WTC11 (cell line): ENCODE data around the gene AMHR2. TPM values are rescaled to one million over a fixed set of nuclear protein-coding genes. Genes with fewer than 3 reads are reported as not detected.

ENCODE experiments used
- ATAC-seq: fragments of 200-7000 bp; cut with Tn5 transposase; 2 replicates; pipeline ENCODE4 v1.10.0; 2021; ENCODE audit warnings: mild to moderate bottlenecking, moderate library complexity
- CTCF ChIA-PET: fragments of 300-600 bp; sonication (Branson Sonifier 250); formaldehyde crosslinking; loops from one replicate; lab custom pipeline; 2021; ENCODE audit warnings: antibody characterized with exemption; lab: Charles Lee
- POLR2A ChIA-PET: fragments of 350-600 bp; sonication (Branson Sonifier 250); formaldehyde crosslinking; loops from one replicate; lab custom pipeline; 2021; ENCODE audit warnings: antibody characterized with exemption; lab: Charles Lee
- DNase-seq: peaks from one replicate; pipeline ENCODE4 v3.0.0; 2021; ENCODE audit warnings: low spot score
- H3K27ac Mint-ChIP-seq: 2 replicates; pipeline ENCODE4 v1.8.0; 2021; ENCODE audit warnings: mixed read lengths
- H3K27me3 Mint-ChIP-seq: 2 replicates; pipeline ENCODE4 v1.8.0; 2021; ENCODE audit warnings: low read depth, mild to moderate bottlenecking, moderate library complexity, mixed read lengths
- H3K36me3 Mint-ChIP-seq: 2 replicates; pipeline ENCODE4 v1.8.0; 2021; ENCODE audit warnings: mixed read lengths
- H3K4me1 Mint-ChIP-seq: 2 replicates; pipeline ENCODE4 v1.8.0; 2022; ENCODE audit warnings: mixed read lengths
- H3K4me3 Mint-ChIP-seq: 2 replicates; pipeline ENCODE4 v1.8.0; 2021; ENCODE audit warnings: mild to moderate bottlenecking, moderate library complexity, mixed read lengths
- H3K9me3 Mint-ChIP-seq: 2 replicates; pipeline ENCODE4 v1.8.0; 2021; ENCODE audit warnings: mixed read lengths
- ARID4B ChIP-seq: sonication (generic); formaldehyde crosslinking; IDR thresholded peaks from 2 replicates; pipeline ENCODE4 v1.8.0; 2023; ENCODE audit warnings: missing genetic modification reagents, mild to moderate bottlenecking, borderline replicate concordance
- E2F1 ChIP-seq: sonication (generic); formaldehyde crosslinking; IDR thresholded peaks from 2 replicates; pipeline ENCODE4 v1.8.0; 2022; ENCODE audit warnings: mild to moderate bottlenecking, missing genetic modification reagents
- E2F4 ChIP-seq: sonication (generic); formaldehyde crosslinking; IDR thresholded peaks from 2 replicates; pipeline ENCODE4 v1.8.1; 2022; ENCODE audit warnings: low read depth, mild to moderate bottlenecking, moderate library complexity, missing genetic modification reagents, borderline replicate concordance
- ELF4 ChIP-seq: sonication (generic); formaldehyde crosslinking; IDR thresholded peaks from 2 replicates; pipeline ENCODE4 v1.8.1; 2022; ENCODE audit warnings: low read depth, mild to moderate bottlenecking, moderate library complexity, missing genetic modification reagents
- ETV6 ChIP-seq: sonication (generic); formaldehyde crosslinking; IDR thresholded peaks from 2 replicates; pipeline ENCODE4 v1.8.1; 2022; ENCODE audit warnings: mild to moderate bottlenecking, missing genetic modification reagents
- FOXJ3 ChIP-seq: sonication (generic); formaldehyde crosslinking; IDR thresholded peaks from 2 replicates; pipeline ENCODE4 v1.9.0; 2021; ENCODE audit warnings: missing genetic modification reagents, mild to moderate bottlenecking, borderline replicate concordance
- HMGA2 ChIP-seq: fragments of 250-450 bp; sonication (Bioruptor Pico); IDR thresholded peaks from 2 replicates; pipeline ENCODE4 v1.4.0; 2021; ENCODE audit warnings: mild to moderate bottlenecking, moderate library complexity
- HMGXB4 ChIP-seq: sonication (generic); formaldehyde crosslinking; IDR thresholded peaks from 2 replicates; pipeline ENCODE4 v1.8.1; 2023; ENCODE audit warnings: mild to moderate bottlenecking, moderate library complexity, missing genetic modification reagents
- JUN ChIP-seq: sonication (generic); formaldehyde crosslinking; IDR thresholded peaks from 2 replicates; pipeline ENCODE4 v1.8.0; 2023; ENCODE audit warnings: mild to moderate bottlenecking, missing genetic modification reagents
- MYBL2 ChIP-seq: sonication (generic); formaldehyde crosslinking; IDR thresholded peaks from 2 replicates; pipeline ENCODE4 v1.8.1; 2023; ENCODE audit warnings: mild to moderate bottlenecking, moderate library complexity, missing genetic modification reagents
- NFYB ChIP-seq: sonication (generic); formaldehyde crosslinking; conservative IDR thresholded peaks from 2 replicates; pipeline ENCODE4 v1.8.0; 2022; ENCODE audit warnings: low read depth, missing genetic modification reagents
- PRRX2 ChIP-seq: fragments of 250-450 bp; sonication (Bioruptor Pico); IDR thresholded peaks from 2 replicates; pipeline ENCODE4 v1.8.0; 2021; ENCODE audit warnings: mild to moderate bottlenecking
- RORB ChIP-seq: fragments of 250-450 bp; sonication (Bioruptor Pico); IDR thresholded peaks from 2 replicates; pipeline ENCODE4 v1.9.0; 2021; ENCODE audit warnings: mild to moderate bottlenecking
- SP1 ChIP-seq: sonication (generic); formaldehyde crosslinking; conservative IDR thresholded peaks from 2 replicates; pipeline ENCODE4 v1.8.1; 2022; ENCODE audit warnings: missing genetic modification reagents
- TP53 ChIP-seq: sonication (generic); formaldehyde crosslinking; IDR thresholded peaks from 2 replicates; pipeline ENCODE4 v1.8.1; 2023; ENCODE audit warnings: mild to moderate bottlenecking, missing genetic modification reagents
- ZBTB21 ChIP-seq: sonication (generic); formaldehyde crosslinking; IDR thresholded peaks from 2 replicates; pipeline ENCODE4 v1.8.1; 2023; ENCODE audit warnings: mild to moderate bottlenecking, missing genetic modification reagents, borderline replicate concordance
- ZMAT4 ChIP-seq: fragments of 250-450 bp; sonication (Bioruptor Pico); IDR thresholded peaks from 2 replicates; pipeline ENCODE4 v1.9.0; 2021; ENCODE audit warnings: mild to moderate bottlenecking
- ZNF121 ChIP-seq: sonication (generic); formaldehyde crosslinking; IDR thresholded peaks from 2 replicates; pipeline ENCODE4 v1.8.0; 2023; ENCODE audit warnings: missing genetic modification reagents
- ZNF423 ChIP-seq: fragments of 250-450 bp; sonication (Bioruptor Pico); IDR thresholded peaks from 2 replicates; pipeline ENCODE4 v2.1.2; 2022; ENCODE audit warnings: mild to moderate bottlenecking, moderate library complexity
- ZNF425 ChIP-seq: fragments of 250-450 bp; sonication (Bioruptor Pico); conservative IDR thresholded peaks from 2 replicates; pipeline ENCODE4 v1.9.0; 2021; ENCODE audit warnings: mild to moderate bottlenecking
- total RNA-seq: library from RNA; stranded (reverse); gene quantifications from 3 replicates; pipeline ENCODE4 v1.2.3, GENCODE V29; 2021

The AMHR2 gene
- total RNA-seq, 1 experiment from 2014 or later, result not detected

GRCh38 chr12:53472056-53472582 is 48.5 kb downstream of the AMHR2 start:
- ChIA-PET CTCF (interaction anchor here (0.9 kb wide), 1 partner anchor 9 kb away, joined by 3 read pairs; no protein-coding TSS in a partner anchor), POLR2A (interaction anchor here (0.6 kb wide), 2 partner anchors 15 to 16 kb away, joined by 3 read pairs; no protein-coding TSS in a partner anchor)
- Mint-ChIP-seq H3K4me3 (no peak overlapping the region), H3K36me3 (peaks cover 94% of the 10 kb centered on the region), H3K4me1 (peaks cover 37% of the 10 kb centered on the region), H3K9me3 (no peaks in the 10 kb centered on the region), H3K27ac (peak overlapping the region; percentile 52), H3K27me3 (no peaks in the 10 kb centered on the region)
- DNase-seq (no peak), ATAC-seq (no peak)
- no peak for TF ChIP-seq ZMAT4
- 0 out of 2 replicates have a peak, but pooled peaks have one; percentile 41 for TF ChIP-seq ZNF425
- TF ChIP-seq PRRX2 (CRISPR knock-in tag), result no peak
- no peak for TF ChIP-seq E2F1 (CRISPR knock-in tag)
- no peak for TF ChIP-seq NFYB
- TF ChIP-seq ARID4B (CRISPR knock-in tag), result no peak

GRCh38 chr12:53474077-53474476 is 50.4 kb downstream of the AMHR2 start:
- H3K4me1 Mint-ChIP-seq, result peaks cover 38% of the 10 kb centered on the region
- no peaks in the 10 kb centered on the region for H3K27me3 Mint-ChIP-seq
- CTCF ChIA-PET, result interaction anchor here (1.1 to 2.0 kb wide), 3 partner anchors 8 to 34 kb away, joined by 3 to 8 read pairs (median 7); partner anchors contain the start of gene TARBP2
- ATAC-seq, result no peak
- no peaks in the 10 kb centered on the region for H3K9me3 Mint-ChIP-seq
- no peak overlapping the region for H3K4me3 Mint-ChIP-seq
- TF ChIP-seq ZNF121, result no peak
- TF ChIP-seq ZBTB21 (CRISPR knock-in tag), result no peak
- TF ChIP-seq FOXJ3 (CRISPR knock-in tag), result no peak
- TF ChIP-seq MYBL2, result no peak
- no peak for TF ChIP-seq ZNF423
- TF ChIP-seq E2F4, result no peak
- TF ChIP-seq JUN (CRISPR knock-in tag), result no peak
- TF ChIP-seq HMGA2, result no peak
- no peak for TF ChIP-seq RORB (CRISPR knock-in tag)
- no peak for TF ChIP-seq SP1 (CRISPR knock-in tag)
- TF ChIP-seq TP53 (CRISPR knock-in tag), result no peak
- TF ChIP-seq HMGXB4, result no peak
- TF ChIP-seq ELF4 (CRISPR knock-in tag), result no peak
- TF ChIP-seq ETV6 (CRISPR knock-in tag), result no peak
- TF ChIP-seq, all 79 proteins: peak for 0
- POLR2A ChIA-PET, result interaction anchor here (1.4 kb wide), 1 partner anchor 15 kb away, joined by 4 read pairs; no protein-coding TSS in a partner anchor
- H3K36me3 Mint-ChIP-seq, result peaks cover 89% of the 10 kb centered on the region
- H3K27ac Mint-ChIP-seq, result peak overlapping the region; percentile 22
- no peak for DNase-seq
